ENCODE results near the gene TNFRSF11A. TPM values are rescaled to one million over a fixed set of nuclear protein-coding genes. Genes with fewer than 3 reads are reported as not detected.

Gene TNFRSF11A
- total RNA-seq, 1 donor from 2014 or later = 22.9 TPM

DNA sequence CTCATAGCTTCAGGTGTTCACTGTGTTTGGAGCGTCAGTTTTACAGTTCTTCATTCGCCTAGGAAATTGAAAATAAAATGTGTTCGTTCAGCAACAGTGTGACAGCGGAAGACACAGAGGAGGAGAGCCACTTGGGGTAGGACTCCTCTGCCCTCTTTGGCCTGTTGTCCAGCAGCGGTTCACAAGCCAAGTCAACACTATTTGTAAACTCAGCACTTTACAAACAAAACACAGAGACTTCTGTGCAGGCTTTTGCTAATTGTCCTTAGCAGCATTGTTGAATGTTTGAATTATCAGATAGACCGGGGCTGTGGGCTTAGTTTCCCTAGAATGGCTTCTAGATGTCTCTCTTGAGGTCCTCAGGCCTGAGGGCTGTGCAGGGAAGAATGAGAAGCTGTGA lies 73.2 kb downstream of the TNFRSF11A start:
- Mint-ChIP-seq H3K27ac (no peak overlapping the region), H3K27me3 (ENCODE audit: insufficient read depth) (no peaks in the 10 kb centered on the region), H3K4me1 (ENCODE audit: low read depth) (peaks cover 54% of the 10 kb centered on the region), H3K36me3 (ENCODE audit: low read depth) (peaks cover 6% of the 10 kb centered on the region), H3K4me3 (no peak overlapping the region), H3K9me3 (peaks cover 8% of the 10 kb centered on the region)
- no peak for DNase-seq (ENCODE audit: low spot score)
- intact Hi-C loops (cut with micrococcal nuclease) = loop anchor here (2.0 kb wide), 1 partner anchor 71 kb away; no protein-coding TSS in a partner anchor

DNA sequence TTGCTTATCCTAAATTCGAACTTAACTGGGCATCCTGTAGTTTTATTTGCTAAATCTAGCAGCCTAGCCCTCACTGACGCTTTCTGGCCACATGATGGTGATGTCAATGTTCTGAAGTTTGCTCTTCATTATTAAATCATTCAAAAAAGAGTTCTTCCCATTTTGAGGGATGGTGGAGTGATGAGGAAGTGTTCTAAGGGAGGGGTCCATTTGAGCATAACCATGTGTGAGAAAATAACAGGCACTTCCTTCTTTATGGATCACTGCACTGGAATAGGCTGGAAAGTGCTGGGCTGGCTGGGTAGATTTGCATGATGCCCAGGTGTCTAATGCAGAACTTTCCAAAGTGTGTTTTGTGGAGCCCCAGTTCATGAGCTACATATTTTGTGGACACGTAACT lies 74.2 kb downstream of the TNFRSF11A start:
- Mint-ChIP-seq H3K27me3 (ENCODE audit: insufficient read depth) (no peaks in the 10 kb centered on the region), H3K36me3 (ENCODE audit: low read depth) (peaks cover 6% of the 10 kb centered on the region), H3K4me3 (no peak overlapping the region), H3K4me1 (ENCODE audit: low read depth) (peaks cover 54% of the 10 kb centered on the region), H3K27ac (no peak overlapping the region), H3K9me3 (peaks cover 8% of the 10 kb centered on the region)
- intact Hi-C loops (cut with micrococcal nuclease) = loop anchor here (2.0 kb wide), 1 partner anchor 72 kb away; no protein-coding TSS in a partner anchor
- no peak for DNase-seq (ENCODE audit: low spot score)

DNA sequence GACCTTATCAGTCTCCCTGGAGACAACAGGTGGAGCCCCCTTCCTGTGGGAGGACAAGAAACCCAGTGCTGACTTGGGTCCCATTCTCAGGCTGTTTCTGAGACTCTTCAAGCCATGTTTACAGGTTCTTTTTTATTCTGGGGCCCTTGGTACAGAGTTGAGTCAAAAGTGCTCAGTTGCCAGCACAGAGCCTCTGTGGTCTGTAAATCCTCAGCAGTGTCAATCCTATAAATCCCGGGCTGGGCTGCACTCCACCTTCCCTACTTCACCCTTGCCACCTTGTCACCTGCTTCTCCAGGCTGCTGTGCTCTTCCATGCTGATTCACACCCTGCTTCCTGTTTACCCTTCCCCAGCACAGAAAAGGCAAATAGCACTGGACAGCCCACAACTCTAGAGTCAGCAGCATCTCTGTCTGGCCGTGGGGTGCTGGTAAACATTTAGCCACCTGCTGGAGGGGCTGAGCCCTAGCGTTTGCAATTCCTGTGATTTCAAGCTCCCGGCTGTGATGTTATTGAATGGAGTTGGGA lies 74.7 kb downstream of the TNFRSF11A start:
- intact Hi-C loops (cut with micrococcal nuclease) = loop anchor here (2.0 kb wide), 1 partner anchor 73 kb away; no protein-coding TSS in a partner anchor
- H3K4me3 Mint-ChIP-seq = no peak overlapping the region
- peaks cover 54% of the 10 kb centered on the region for H3K4me1 Mint-ChIP-seq (ENCODE audit: low read depth)
- H3K27ac Mint-ChIP-seq = peak overlapping the region; percentile 75
- no peak for DNase-seq (ENCODE audit: low spot score)
- peaks cover 8% of the 10 kb centered on the region for H3K9me3 Mint-ChIP-seq
- no peaks in the 10 kb centered on the region for H3K27me3 Mint-ChIP-seq (ENCODE audit: insufficient read depth)
- H3K36me3 Mint-ChIP-seq (ENCODE audit: low read depth) = peaks cover 6% of the 10 kb centered on the region

- no peak for DNase-seq (ENCODE audit: low spot score)
- H3K9me3 Mint-ChIP-seq = peaks cover 8% of the 10 kb centered on the region
- intact Hi-C loops (cut with micrococcal nuclease) = no loop called here
- H3K27me3 Mint-ChIP-seq (ENCODE audit: insufficient read depth) = no peaks in the 10 kb centered on the region
- H3K4me3 Mint-ChIP-seq = peak overlapping the region; percentile 35
- peak overlapping the region; percentile 60 for H3K27ac Mint-ChIP-seq
- peaks cover 4% of the 10 kb centered on the region for H3K36me3 Mint-ChIP-seq (ENCODE audit: low read depth)
- peaks cover 51% of the 10 kb centered on the region for H3K4me1 Mint-ChIP-seq (ENCODE audit: low read depth)
Measured at GRCh38 chr18:62400916-62401315, 75.8 kb downstream of the TNFRSF11A start.

- Mint-ChIP-seq H3K27me3 (ENCODE audit: insufficient read depth) (no peaks in the 10 kb centered on the region), H3K27ac (no peak overlapping the region), H3K4me1 (ENCODE audit: low read depth) (peaks cover 41% of the 10 kb centered on the region), H3K36me3 (ENCODE audit: low read depth) (peaks cover 2% of the 10 kb centered on the region), H3K9me3 (peaks cover 8% of the 10 kb centered on the region), H3K4me3 (no peak overlapping the region)
- DNase-seq (ENCODE audit: low spot score) = no peak
- intact Hi-C loops (cut with micrococcal nuclease) = no loop called here
Measured at GRCh38 chr18:62402342-62402948, 77.3 kb downstream of the TNFRSF11A start.

DNA sequence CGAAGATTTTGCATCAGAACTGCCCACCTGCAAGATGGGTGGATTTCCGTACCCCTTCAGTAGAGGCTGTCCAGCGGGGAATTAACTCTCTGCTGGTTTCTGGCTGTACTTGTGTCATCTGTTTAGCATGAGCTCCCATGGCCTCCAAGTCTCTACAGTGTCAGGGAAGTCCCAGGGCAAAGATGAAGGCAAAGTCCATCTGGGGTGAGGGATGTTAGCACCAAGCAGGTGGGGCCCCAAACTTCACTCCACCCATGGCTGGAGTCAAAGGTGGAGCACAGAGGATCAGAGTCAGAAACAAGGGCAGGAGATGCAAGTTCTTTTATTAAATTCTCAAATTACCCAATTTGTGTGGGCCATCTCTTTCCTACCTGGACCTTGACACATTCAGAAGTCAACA lies 78.0 kb downstream of the TNFRSF11A start:
- Mint-ChIP-seq H3K27ac (no peak overlapping the region), H3K27me3 (ENCODE audit: insufficient read depth) (no peaks in the 10 kb centered on the region), H3K4me3 (no peak overlapping the region), H3K4me1 (ENCODE audit: low read depth) (peaks cover 40% of the 10 kb centered on the region), H3K36me3 (ENCODE audit: low read depth) (peaks cover 2% of the 10 kb centered on the region), H3K9me3 (peaks cover 8% of the 10 kb centered on the region)
- intact Hi-C loops (cut with micrococcal nuclease) = no loop called here
- no peak for DNase-seq (ENCODE audit: low spot score)

DNA sequence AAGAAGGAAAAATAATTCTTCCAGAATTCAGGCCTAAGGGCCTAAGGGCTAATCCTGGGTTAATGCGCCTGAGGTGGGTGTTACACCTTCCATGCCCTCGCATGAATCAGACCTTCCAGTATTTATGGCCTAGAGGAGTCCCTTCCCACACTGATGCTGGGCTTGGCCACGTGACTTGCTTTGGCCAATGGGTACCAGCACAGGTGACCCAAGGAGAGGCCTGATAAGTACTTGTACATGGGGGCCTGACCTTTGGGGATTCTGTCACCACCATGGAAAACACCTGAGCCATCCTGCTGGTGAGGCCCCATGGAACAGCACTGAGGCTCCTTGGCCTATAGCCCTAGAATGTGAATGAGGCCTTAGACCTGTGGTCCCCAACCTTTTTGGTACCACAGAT lies 79.8 kb downstream of the TNFRSF11A start:
- Mint-ChIP-seq H3K9me3 (peaks cover 8% of the 10 kb centered on the region), H3K4me3 (no peak overlapping the region), H3K36me3 (ENCODE audit: low read depth) (peaks cover 3% of the 10 kb centered on the region), H3K4me1 (ENCODE audit: low read depth) (peaks cover 23% of the 10 kb centered on the region), H3K27ac (no peak overlapping the region), H3K27me3 (ENCODE audit: insufficient read depth) (no peaks in the 10 kb centered on the region)
- DNase-seq (ENCODE audit: low spot score) = no peak
- intact Hi-C loops (cut with micrococcal nuclease) = no loop called here

GRCh38 chr18:62407660-62408059 lies 82.5 kb downstream of the TNFRSF11A start:
- intact Hi-C loops (cut with micrococcal nuclease) = no loop called here
- no peak overlapping the region for H3K4me3 Mint-ChIP-seq
- H3K27ac Mint-ChIP-seq = peak overlapping the region; percentile 27
- H3K27me3 Mint-ChIP-seq (ENCODE audit: insufficient read depth) = no peaks in the 10 kb centered on the region
- peaks cover 26% of the 10 kb centered on the region for H3K9me3 Mint-ChIP-seq
- H3K36me3 Mint-ChIP-seq (ENCODE audit: low read depth) = peaks cover 5% of the 10 kb centered on the region
- peaks cover 11% of the 10 kb centered on the region for H3K4me1 Mint-ChIP-seq (ENCODE audit: low read depth)
- DNase-seq (ENCODE audit: low spot score) = peak; percentile 6

DNA sequence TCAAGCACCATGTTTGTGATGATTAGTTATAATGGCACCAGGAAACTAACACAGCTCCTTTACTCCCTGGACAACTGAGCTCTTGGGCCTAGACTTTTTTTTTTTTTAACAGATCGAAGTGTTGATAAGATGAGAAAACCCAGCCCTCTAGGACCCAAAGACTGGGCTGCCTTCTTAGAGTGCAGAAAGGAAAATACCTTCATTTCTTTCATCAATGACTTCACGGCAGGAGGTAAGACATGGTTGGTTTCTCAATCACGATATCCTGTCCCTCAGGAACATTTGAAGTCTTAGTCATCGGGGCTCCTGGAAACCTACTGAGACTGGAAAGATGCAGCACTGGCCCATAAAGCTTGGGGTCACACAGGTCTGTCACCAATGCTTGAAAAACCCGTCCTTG lies 84.7 kb downstream of the TNFRSF11A start:
- Mint-ChIP-seq H3K36me3 (ENCODE audit: low read depth) (peaks cover 8% of the 10 kb centered on the region), H3K4me3 (no peak overlapping the region), H3K27ac (no peak overlapping the region), H3K9me3 (peaks cover 23% of the 10 kb centered on the region), H3K27me3 (ENCODE audit: insufficient read depth) (no peaks in the 10 kb centered on the region), H3K4me1 (ENCODE audit: low read depth) (peaks cover 22% of the 10 kb centered on the region)
- intact Hi-C loops (cut with micrococcal nuclease) = no loop called here
- no peak for DNase-seq (ENCODE audit: low spot score)

GRCh38 chr18:62412231-62412979 lies 87.3 kb downstream of the TNFRSF11A start:
- Mint-ChIP-seq H3K27me3 (ENCODE audit: insufficient read depth) (no peaks in the 10 kb centered on the region), H3K9me3 (peaks cover 30% of the 10 kb centered on the region), H3K4me1 (ENCODE audit: low read depth) (peaks cover 17% of the 10 kb centered on the region), H3K36me3 (ENCODE audit: low read depth) (peaks cover 13% of the 10 kb centered on the region), H3K27ac (no peak overlapping the region), H3K4me3 (no peak overlapping the region)
- intact Hi-C loops (cut with micrococcal nuclease) = no loop called here
- no peak for DNase-seq (ENCODE audit: low spot score)

GRCh38 chr18:62413206-62413605 lies 88.1 kb downstream of the TNFRSF11A start:
- Mint-ChIP-seq H3K4me1 (ENCODE audit: low read depth) (peaks cover 15% of the 10 kb centered on the region), H3K36me3 (ENCODE audit: low read depth) (peaks cover 13% of the 10 kb centered on the region), H3K4me3 (no peak overlapping the region), H3K27ac (no peak overlapping the region), H3K27me3 (ENCODE audit: insufficient read depth) (no peaks in the 10 kb centered on the region), H3K9me3 (peaks cover 30% of the 10 kb centered on the region)
- intact Hi-C loops (cut with micrococcal nuclease) = no loop called here
- no peak for DNase-seq (ENCODE audit: low spot score)

DNA sequence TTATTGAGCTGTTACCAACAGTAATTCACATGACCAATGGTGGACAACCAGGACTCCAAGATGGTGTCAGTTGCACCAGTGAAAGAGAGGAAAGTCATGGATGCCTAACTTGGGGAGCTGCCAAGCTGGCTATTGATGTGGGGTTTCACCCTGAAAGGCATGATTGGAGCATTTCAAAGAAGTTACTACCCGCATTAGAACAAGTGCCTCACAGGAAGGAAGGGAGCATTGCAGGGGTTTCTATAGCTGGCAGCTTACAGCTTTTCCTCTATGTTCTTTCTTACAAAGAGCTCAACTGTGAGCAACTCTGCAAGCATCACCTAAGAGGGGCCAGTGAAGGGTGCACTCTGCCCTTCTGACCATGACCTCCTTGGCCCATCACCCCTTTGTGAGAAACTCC lies 93.1 kb downstream of the TNFRSF11A start:
- intact Hi-C loops (cut with micrococcal nuclease) = no loop called here
- no peaks in the 10 kb centered on the region for H3K27me3 Mint-ChIP-seq (ENCODE audit: insufficient read depth)
- no peak overlapping the region for H3K4me3 Mint-ChIP-seq
- peaks cover 19% of the 10 kb centered on the region for H3K9me3 Mint-ChIP-seq
- peak overlapping the region; percentile 21 for H3K27ac Mint-ChIP-seq
- peak; percentile 3 for DNase-seq (ENCODE audit: low spot score)
- peaks cover 60% of the 10 kb centered on the region for H3K4me1 Mint-ChIP-seq (ENCODE audit: low read depth)
- H3K36me3 Mint-ChIP-seq (ENCODE audit: low read depth) = peaks cover 15% of the 10 kb centered on the region

- H3K36me3 Mint-ChIP-seq (ENCODE audit: low read depth) = peaks cover 13% of the 10 kb centered on the region
Measured at GRCh38 chr18:62420151-62420512, 95.0 kb downstream of the TNFRSF11A start.

More at GRCh38 chr18:62420151-62420512, 95.0 kb downstream of the TNFRSF11A start:
- peaks cover 19% of the 10 kb centered on the region for H3K9me3 Mint-ChIP-seq
- peak overlapping the region; percentile 71 for H3K4me3 Mint-ChIP-seq
- H3K27ac Mint-ChIP-seq = peak overlapping the region; percentile 99
- intact Hi-C loops (cut with micrococcal nuclease) = loop anchor here (1.0 to 2.0 kb wide), 12 partner anchors 24 to 425 kb away; partner anchors contain the start of genes PHLPP1, PIGN, RELCH and TNFRSF11A
- H3K27me3 Mint-ChIP-seq (ENCODE audit: insufficient read depth) = no peaks in the 10 kb centered on the region
- peaks cover 54% of the 10 kb centered on the region for H3K4me1 Mint-ChIP-seq (ENCODE audit: low read depth)
- DNase-seq (ENCODE audit: low spot score) = no peak
